Epithelial cell of esophagus (primary cell): ENCODE data around the gene CAT.

Experiments used
- DNase-seq: peaks from one replicate; pipeline ENCODE4 v3.0.0; 2010; ENCODE audit warnings: low read depth
- H3K4me3 ChIP-seq: 2 replicates; pipeline ENCODE4 v1.5.1; 2011; ENCODE audit warnings: mild to moderate bottlenecking, low read length, control low read depth
- CTCF ChIP-seq: IDR thresholded peaks from 2 replicates; pipeline ENCODE4 v1.5.1; 2011; ENCODE audit warnings: low read depth, mild to moderate bottlenecking, low read length, control low read depth, inconsistent platforms; ENCODE audit not compliant: insufficient read depth; ENCODE audit errors: missing control alignments

Gene CAT

GRCh38 chr11:34444428-34444827 lies 5.7 kb downstream of the CAT start:
- TF ChIP-seq CTCF: no peak
- DNase-seq: no peak
- H3K4me3 ChIP-seq: no peak overlapping the region

- H3K4me3 ChIP-seq: no peak overlapping the region
- no peak for DNase-seq
- no peak for TF ChIP-seq CTCF
Observed at GRCh38 chr11:34445956-34446355, 7.2 kb downstream of the CAT start.

GRCh38 chr11:34446386-34446785 lies 7.7 kb downstream of the CAT start:
- DNase-seq: no peak
- no peak for TF ChIP-seq CTCF
- H3K4me3 ChIP-seq: no peak overlapping the region

- no peak for DNase-seq
- TF ChIP-seq CTCF: no peak
- H3K4me3 ChIP-seq: no peak overlapping the region
Observed at GRCh38 chr11:34447044-34447443, 8.3 kb downstream of the CAT start.

- TF ChIP-seq CTCF: no peak
- H3K4me3 ChIP-seq: no peak overlapping the region
- no peak for DNase-seq
Observed at GRCh38 chr11:34448223-34448994, 9.7 kb downstream of the CAT start.

- TF ChIP-seq CTCF: no peak
- no peak for DNase-seq
- H3K4me3 ChIP-seq: no peak overlapping the region
Observed at GRCh38 chr11:34449013-34449412, 10.3 kb downstream of the CAT start.

- no peak for DNase-seq
- no peak overlapping the region for H3K4me3 ChIP-seq
- TF ChIP-seq CTCF: no peak
Observed at GRCh38 chr11:34451053-34451452, 12.3 kb downstream of the CAT start.
